HG03558 (cell line): ENCODE data around the gene RPS26.
"Not testable (repeated sequence)": the region's sequence is repeated elsewhere in the genome, so short reads cannot be mapped to it uniquely, and the experiment has no call there.

Experiments
- ATAC-seq: cut with Tn5 transposase; IDR thresholded peaks from one replicate; pipeline ENCODE4 v1.9.1; 2021; ENCODE audit warnings: moderate number of reproducible peaks; ENCODE audit not compliant: unreplicated experiment; ENCODE audit errors: extremely low read depth

Gene RPS26

GRCh38 chr12:56074396-56074795, 32.7 kb downstream of the RPS26 start:
- no peak for ATAC-seq

- ATAC-seq: not testable (repeated sequence)
Measured at GRCh38 chr12:56077966-56078365, 36.2 kb downstream of the RPS26 start.

GRCh38 chr12:56078427-56078826, 36.7 kb downstream of the RPS26 start:
- ATAC-seq: no peak

GRCh38 chr12:56078931-56079722, 37.4 kb downstream of the RPS26 start:
- no peak for ATAC-seq

- ATAC-seq: no peak
Measured at GRCh38 chr12:56079723-56080555, 38.2 kb downstream of the RPS26 start, which contains the start of gene ERBB3. Gene ERBB3, plus strand, starts transcription at chr12:56080165. Its CDS starts 136 bp downstream, at chr12:56080301.

- ATAC-seq: no peak
Measured at GRCh38 chr12:56080556-56081138, 38.9 kb downstream of the RPS26 start.

GRCh38 chr12:56081393-56082347, 40.0 kb downstream of the RPS26 start:
- no peak for ATAC-seq

- ATAC-seq: no peak
Measured at GRCh38 chr12:56082382-56082781, 40.7 kb downstream of the RPS26 start.

- ATAC-seq: no peak
Measured at GRCh38 chr12:56082967-56083366, 41.2 kb downstream of the RPS26 start.

GRCh38 chr12:56084958-56085543, 43.3 kb downstream of the RPS26 start:
- no peak for ATAC-seq

GRCh38 chr12:56086096-56086495, 44.4 kb downstream of the RPS26 start:
- ATAC-seq: no peak

- no peak for ATAC-seq
Measured at GRCh38 chr12:56086608-56087007, 44.9 kb downstream of the RPS26 start.

GRCh38 chr12:56087220-56087619, 45.5 kb downstream of the RPS26 start:
- no peak for ATAC-seq
